Tongue (tissue), 2 donors: ENCODE measurements around the gene PPP2R3B. TPM values are rescaled to one million over a fixed set of nuclear protein-coding genes. Genes with fewer than 3 reads are reported as not detected.
A peak's percentile ranks its signal among the peaks of the same experiment; 100 is the strongest.
"Not testable (repeated sequence)": the region's sequence is repeated elsewhere in the genome, so short reads cannot be mapped to it uniquely, and the experiment has no call there.

Source experiments
- DNase-seq: peaks from one replicate; pipeline ENCODE4 v3.0.0-alpha.2; 2015
- total RNA-seq: library from RNA; depleted of rRNA; stranded (reverse); fragments of >200 nt; gene quantifications from one replicate; pipeline ENCODE4 v1.2.3, GENCODE V29; 2014

PPP2R3B gene, protein sequence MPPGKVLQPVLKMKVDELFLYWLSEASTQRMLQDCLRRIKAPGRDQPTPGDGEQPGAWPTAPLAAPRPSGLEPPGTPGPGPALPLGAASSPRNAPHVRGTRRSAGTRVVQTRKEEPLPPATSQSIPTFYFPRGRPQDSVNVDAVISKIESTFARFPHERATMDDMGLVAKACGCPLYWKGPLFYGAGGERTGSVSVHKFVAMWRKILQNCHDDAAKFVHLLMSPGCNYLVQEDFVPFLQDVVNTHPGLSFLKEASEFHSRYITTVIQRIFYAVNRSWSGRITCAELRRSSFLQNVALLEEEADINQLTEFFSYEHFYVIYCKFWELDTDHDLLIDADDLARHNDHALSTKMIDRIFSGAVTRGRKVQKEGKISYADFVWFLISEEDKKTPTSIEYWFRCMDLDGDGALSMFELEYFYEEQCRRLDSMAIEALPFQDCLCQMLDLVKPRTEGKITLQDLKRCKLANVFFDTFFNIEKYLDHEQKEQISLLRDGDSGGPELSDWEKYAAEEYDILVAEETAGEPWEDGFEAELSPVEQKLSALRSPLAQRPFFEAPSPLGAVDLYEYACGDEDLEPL
- total RNA-seq = 101 TPM

GRCh38 chrX:386768-387575 is at the start of gene PPP2R3B:
TSS of gene PPP2R3B (minus strand) at chrX:386907. CDS start at chrX:386691, 216 bp downstream.
- peak; percentile 100 for DNase-seq

GRCh38 chrX:435536-436122 is 48.9 kb upstream of the PPP2R3B start:
- DNase-seq = no peak

DNA sequence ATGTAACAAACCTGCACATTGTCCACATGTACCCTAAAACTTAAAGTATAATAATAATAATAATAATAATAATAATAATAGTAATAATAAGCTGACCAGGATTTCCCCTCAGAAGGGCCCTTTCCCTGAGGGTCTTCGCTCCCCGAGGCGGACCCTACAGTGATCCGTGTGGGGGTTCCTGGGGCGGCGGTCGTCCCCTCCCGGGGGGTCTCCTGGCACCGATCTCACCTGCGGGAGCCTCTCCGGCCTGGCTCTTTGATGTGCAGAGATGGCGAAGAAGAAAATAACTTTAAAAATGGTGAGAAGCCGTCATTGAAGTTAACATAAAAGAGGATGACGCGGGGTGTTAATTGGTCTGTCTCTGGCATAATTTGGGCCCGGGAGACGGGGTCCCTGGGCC is 48.2 kb upstream of the PPP2R3B start:
- no peak for DNase-seq

- DNase-seq = no peak
Measured at GRCh38 chrX:433771-434170, 47.1 kb upstream of the PPP2R3B start.

GRCh38 chrX:432666-433065 is 46.0 kb upstream of the PPP2R3B start:
- not testable (repeated sequence) for DNase-seq

DNA sequence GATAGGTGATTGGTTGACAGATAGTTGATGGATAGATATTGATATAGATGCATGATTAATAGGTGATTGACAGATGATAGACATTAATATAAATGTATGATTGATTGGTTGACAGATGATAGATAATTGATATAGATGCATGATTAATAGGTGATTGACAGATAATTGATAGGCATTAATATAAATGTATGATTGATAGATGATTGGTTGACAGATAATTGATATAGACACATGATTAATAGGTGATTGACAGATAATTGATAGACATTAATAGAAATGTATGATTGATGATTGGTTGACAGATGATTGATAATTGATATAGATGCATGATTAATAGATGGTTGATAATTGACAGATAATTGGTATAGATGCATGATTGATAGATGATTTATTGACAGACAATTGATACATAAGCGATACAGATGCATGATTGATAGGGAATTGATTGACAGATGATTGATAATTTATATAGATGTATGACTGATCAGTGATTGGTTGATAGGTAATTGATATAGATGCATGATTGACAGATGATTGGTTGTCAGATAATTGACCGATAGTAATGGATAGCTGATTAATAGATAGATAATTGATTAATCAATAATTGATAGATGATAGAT is 44.9 kb upstream of the PPP2R3B start:
- no peak for DNase-seq

GRCh38 chrX:431056-431455 is 44.3 kb upstream of the PPP2R3B start:
- DNase-seq = no peak

DNA sequence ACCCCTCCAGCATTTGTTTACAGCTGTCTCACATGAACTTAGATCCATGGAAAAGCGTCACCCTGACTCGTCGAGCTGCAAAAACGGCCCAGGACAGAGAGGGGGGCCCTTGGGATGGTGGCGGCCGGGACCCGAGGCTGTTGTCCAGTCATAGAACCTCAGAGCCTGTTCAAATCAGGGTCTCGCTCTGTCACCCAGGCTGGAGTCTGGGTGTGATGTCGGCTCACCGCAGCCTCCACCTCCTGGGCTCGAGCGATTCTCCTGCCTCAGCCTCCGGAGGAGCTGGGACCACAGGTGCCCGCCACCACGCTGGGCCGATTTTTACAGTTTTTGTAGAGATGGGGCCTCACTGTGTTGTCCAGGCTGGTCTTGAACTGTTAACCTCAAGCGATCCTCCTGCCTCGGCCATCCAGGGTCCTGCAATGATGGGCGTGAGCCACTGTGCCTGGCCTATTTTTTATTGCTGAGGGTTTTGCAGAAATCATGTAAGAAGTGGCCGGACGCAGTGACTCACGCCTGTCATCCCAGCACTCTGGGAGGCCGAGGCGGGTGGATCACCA is 42.6 kb upstream of the PPP2R3B start:
- no peak for DNase-seq

- DNase-seq = peak; percentile 70
Measured at GRCh38 chrX:427812-428725, 41.4 kb upstream of the PPP2R3B start.

DNA sequence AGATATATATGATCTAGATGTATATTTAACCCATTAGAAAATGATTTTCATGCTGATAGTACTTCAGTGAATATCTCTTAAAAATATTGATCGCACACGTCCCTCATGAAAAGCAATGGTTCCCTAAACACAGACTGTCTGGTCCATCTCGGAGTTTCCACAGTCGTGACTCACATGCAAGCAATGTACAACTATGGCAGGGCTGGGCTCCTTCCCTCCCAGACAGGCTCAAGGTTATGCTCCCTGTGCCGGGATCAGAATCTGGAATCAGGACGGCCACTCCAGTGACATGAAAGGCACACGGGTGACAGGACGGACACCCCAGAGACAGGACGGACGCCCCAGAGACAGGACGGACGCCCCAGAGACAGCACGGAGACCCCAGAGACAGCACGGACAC is 40.2 kb upstream of the PPP2R3B start:
- no peak for DNase-seq

GRCh38 chrX:425056-425455 is 38.3 kb upstream of the PPP2R3B start:
- no peak for DNase-seq

DNA sequence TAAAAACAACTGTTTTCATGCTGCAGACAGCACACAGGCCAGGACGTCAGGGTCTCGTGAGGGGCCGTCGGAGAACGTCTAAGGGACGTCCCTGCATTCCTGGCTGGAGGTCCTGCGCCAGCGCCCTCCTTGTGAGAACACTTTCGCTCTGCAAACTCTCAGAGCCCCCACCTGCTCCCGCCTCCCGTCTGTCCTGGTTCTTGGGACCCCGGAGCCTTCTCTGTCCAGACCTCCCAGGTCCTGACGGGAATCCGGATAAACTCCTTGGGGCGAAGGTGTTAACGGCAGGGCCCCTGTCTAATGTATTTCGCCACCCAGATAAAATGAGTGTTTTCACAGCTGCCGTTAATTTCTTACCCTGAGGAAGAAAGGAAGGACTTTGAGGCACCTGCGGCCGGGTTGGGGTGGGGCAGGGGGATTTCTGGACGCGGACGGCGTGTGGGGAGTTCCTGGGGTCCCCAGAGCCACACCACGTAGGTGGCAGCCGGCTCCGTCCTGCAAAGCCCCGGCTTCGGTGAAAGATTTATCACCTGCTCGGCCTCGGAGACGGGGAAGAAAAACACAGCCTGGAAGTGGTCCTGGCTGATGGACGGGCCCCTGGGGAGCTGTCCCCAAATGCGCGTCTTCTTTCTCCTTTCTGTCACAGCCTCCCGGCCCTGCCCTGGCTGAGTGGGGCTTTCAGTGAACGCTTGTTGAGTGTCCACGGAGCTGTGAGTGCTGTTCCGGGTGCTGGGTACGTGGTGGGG is 35.1 kb upstream of the PPP2R3B start:
- no peak for DNase-seq

DNA sequence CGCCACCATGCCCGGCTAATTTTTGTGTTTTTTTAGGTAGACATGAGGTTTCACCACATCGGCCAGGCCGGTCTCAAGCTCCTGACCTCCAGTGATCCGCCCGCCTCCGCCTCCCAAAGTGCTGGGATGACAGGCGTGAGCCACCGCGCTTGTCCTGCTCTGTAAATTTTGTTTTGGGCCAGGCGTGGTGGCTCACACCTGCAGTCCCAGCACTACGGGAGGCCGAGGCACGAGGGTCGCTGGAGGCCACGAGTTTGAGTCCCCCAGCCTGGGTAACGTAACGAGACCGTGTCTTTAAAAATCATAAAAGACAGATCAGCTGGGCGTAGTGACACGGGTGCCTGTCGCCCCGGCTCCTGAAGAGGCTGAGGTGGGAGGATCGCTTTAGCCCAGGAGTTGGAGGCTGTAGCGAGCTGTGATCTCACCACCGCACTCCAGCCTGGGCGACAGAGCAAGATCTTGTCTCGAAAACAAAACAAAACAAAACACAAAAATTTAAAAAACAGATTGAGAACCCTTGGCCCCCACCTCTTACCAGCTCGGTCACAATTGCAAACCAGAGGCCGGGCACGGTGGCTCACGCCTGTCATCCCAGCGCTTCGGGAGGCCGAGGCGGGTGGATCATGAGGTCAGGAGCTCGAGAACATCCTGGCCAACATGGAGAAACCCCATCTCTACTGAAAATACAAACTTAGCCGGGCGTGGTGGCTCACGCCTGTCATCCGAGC is 34.0 kb upstream of the PPP2R3B start:
- DNase-seq = no peak

- DNase-seq = no peak
Measured at GRCh38 chrX:418927-419729, 32.4 kb upstream of the PPP2R3B start.

DNA sequence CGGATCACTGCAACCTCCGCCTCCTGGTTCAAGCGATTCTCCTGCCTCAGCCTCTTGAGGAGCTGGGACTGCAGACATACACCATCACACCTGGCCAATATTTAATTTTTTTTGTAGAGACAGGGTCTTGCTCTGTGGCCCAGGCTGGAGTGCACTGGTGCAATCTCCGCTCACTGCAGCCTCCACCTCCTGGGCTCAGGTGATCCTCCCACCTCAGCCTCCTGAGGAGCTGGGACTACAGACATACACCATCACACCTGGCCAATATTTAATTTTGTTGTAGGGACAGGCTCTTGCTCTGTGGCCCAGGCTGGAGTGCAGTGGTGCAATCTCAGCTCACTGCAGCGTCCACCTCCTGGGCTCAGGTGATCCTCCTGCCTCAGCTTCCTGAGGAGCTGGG is 28.8 kb upstream of the PPP2R3B start:
- DNase-seq = not testable (repeated sequence)

GRCh38 chrX:413322-414201 is 26.9 kb upstream of the PPP2R3B start:
- DNase-seq = peak; percentile 86

GRCh38 chrX:410296-410695 is 23.6 kb upstream of the PPP2R3B start:
- DNase-seq = no peak
